Epithelial cell of esophagus (primary cell): ENCODE data around the gene RETREG2.

Experiments used
- DNase-seq: peaks from one replicate; pipeline ENCODE4 v3.0.0; 2010; ENCODE audit warnings: low read depth
- H3K4me3 ChIP-seq: 2 replicates; pipeline ENCODE4 v1.5.1; 2011; ENCODE audit warnings: mild to moderate bottlenecking, low read length, control low read depth
- TF ChIP-seq, protein P1 (sequence below): IDR thresholded peaks from 2 replicates; pipeline ENCODE4 v1.5.1; 2011; ENCODE audit warnings: low read depth, mild to moderate bottlenecking, low read length, control low read depth, inconsistent platforms; ENCODE audit not compliant: insufficient read depth; ENCODE audit errors: missing control alignments

RETREG2 gene

DNA sequence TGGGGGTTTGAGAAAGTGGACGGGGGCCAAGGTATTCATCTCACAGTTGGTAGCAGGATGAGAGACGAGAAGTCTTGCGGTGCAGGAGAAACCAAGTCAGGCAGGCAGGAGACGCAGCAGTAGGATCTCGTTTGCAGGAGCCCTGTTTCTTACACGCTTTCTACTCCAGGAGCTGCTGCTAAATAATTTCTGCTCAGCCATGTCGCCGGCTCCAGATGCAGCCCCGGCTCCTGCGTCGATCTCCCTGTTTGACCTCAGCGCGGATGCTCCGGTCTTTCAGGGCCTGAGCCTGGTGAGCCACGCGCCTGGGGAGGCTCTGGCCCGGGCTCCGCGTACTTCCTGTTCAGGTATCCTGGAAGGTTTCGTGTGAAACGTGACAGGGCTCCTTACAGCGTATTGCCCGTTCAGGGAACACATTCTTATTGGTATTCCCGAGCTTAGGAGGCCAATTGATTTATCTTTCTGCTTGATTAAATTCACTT, 52.0 kb downstream of the RETREG2 start:
- TF ChIP-seq, protein P1, sequence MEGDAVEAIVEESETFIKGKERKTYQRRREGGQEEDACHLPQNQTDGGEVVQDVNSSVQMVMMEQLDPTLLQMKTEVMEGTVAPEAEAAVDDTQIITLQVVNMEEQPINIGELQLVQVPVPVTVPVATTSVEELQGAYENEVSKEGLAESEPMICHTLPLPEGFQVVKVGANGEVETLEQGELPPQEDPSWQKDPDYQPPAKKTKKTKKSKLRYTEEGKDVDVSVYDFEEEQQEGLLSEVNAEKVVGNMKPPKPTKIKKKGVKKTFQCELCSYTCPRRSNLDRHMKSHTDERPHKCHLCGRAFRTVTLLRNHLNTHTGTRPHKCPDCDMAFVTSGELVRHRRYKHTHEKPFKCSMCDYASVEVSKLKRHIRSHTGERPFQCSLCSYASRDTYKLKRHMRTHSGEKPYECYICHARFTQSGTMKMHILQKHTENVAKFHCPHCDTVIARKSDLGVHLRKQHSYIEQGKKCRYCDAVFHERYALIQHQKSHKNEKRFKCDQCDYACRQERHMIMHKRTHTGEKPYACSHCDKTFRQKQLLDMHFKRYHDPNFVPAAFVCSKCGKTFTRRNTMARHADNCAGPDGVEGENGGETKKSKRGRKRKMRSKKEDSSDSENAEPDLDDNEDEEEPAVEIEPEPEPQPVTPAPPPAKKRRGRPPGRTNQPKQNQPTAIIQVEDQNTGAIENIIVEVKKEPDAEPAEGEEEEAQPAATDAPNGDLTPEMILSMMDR = no peak
- peak overlapping the region; percentile 98 for H3K4me3 ChIP-seq
- DNase-seq = peak; percentile 75

DNA sequence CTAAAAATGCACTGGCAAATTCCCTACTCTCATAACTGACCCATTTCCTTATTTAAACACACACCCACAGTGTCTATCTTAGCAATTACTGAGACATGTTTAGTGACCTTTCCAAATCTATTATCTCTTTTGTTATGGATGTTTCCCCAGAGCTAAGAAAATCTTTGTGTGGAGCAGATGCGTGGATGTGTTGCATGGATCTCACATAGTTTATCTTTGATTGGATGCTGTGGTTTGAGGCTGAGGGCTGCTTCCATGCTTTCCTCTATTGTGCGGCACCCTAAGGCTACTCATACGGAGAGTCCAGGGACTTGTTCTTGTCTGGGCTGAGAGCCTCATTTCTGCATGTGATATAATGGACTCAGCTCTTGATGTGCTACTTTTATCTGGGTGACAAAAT, 56.3 kb downstream of the RETREG2 start:
- no peak for DNase-seq
- no peak overlapping the region for H3K4me3 ChIP-seq
- TF ChIP-seq, protein P1 = no peak
